Activated CD8-positive, alpha-beta T cell treated with anti-CD3 and anti-CD28 coated beads, Interleukin-2, amount 10 ng/mL, durations not matched to agents 7 days and 5 days (primary cell): ENCODE measurements around the gene XIRP1. TPM values are rescaled to one million over a fixed set of nuclear protein-coding genes. Genes with fewer than 3 reads are reported as not detected.

ENCODE experiments used
- ATAC-seq: fragments of 150-1000 bp; cut with Tn5 transposase; one replicate; pipeline ENCODE4 v1.10.0; 2021; ENCODE audit warnings: moderate library complexity
- CTCF ChIA-PET: fragments of 350-600 bp; sonication (Branson Sonifier 250); formaldehyde crosslinking; loops from one replicate; lab custom pipeline; 2021; ENCODE audit warnings: antibody characterized with exemption; lab: Charles Lee
- POLR2A ChIA-PET: fragments of 350-600 bp; sonication (Branson Sonifier 250); formaldehyde crosslinking; loops from one replicate; lab custom pipeline; 2021; ENCODE audit warnings: antibody characterized with exemption; lab: Charles Lee
- DNase-seq: peaks from one replicate; pipeline ENCODE4 v3.0.0-alpha.2; 2020
- H3K27ac Mint-ChIP-seq: one replicate; pipeline ENCODE4 v1.8.0; 2021; ENCODE audit warnings: mild to moderate bottlenecking, mixed read lengths
- H3K27me3 Mint-ChIP-seq: one replicate; pipeline ENCODE4 v1.8.0; 2021; ENCODE audit warnings: low read depth, mixed read lengths
- H3K36me3 Mint-ChIP-seq: one replicate; pipeline ENCODE4 v1.8.0; 2021; ENCODE audit warnings: low read depth, mixed read lengths
- H3K4me1 Mint-ChIP-seq: one replicate; pipeline ENCODE4 v1.8.0; 2021; ENCODE audit warnings: low read depth, mixed read lengths
- H3K4me3 Mint-ChIP-seq: one replicate; pipeline ENCODE4 v1.8.0; 2021; ENCODE audit warnings: mild to moderate bottlenecking, mixed read lengths
- H3K9me3 Mint-ChIP-seq: one replicate; pipeline ENCODE4 v1.8.0; 2022; ENCODE audit warnings: mixed read lengths; ENCODE audit not compliant: insufficient read depth
- total RNA-seq, 2 experiments: library from RNA; stranded (reverse); gene quantifications; one replicate each; pipeline ENCODE4 v1.2.3, GENCODE V29; 2021

Gene XIRP1
- total RNA-seq, 2 experiments from 2014 or later, result not detected

GRCh38 chr3:39164414-39164813 lies 28.0 kb downstream of the XIRP1 start:
- no peak for DNase-seq
- Mint-ChIP-seq H3K27ac (no peak overlapping the region), H3K4me1 (peaks cover 18% of the 10 kb centered on the region), H3K36me3 (no peaks in the 10 kb centered on the region), H3K27me3 (peaks cover 5% of the 10 kb centered on the region), H3K4me3 (no peak overlapping the region), H3K9me3 (no peaks in the 10 kb centered on the region)
- CTCF ChIA-PET, result no interaction called here
- POLR2A ChIA-PET, result no interaction called here
- ATAC-seq, result no peak

- CTCF ChIA-PET, result interaction anchor here (0.8 to 2.0 kb wide), 4 partner anchors 11 to 130 kb away, joined by 3 to 7 read pairs (median 4); no protein-coding TSS in a partner anchor
- ATAC-seq (no peak), DNase-seq (no peak)
- Mint-ChIP-seq H3K27ac (no peak overlapping the region), H3K36me3 (peaks cover 2% of the 10 kb centered on the region), H3K9me3 (no peaks in the 10 kb centered on the region), H3K4me3 (no peak overlapping the region), H3K27me3 (peaks cover 21% of the 10 kb centered on the region), H3K4me1 (peaks cover 21% of the 10 kb centered on the region)
- POLR2A ChIA-PET, result interaction anchor here (1.1 to 1.6 kb wide), 2 partner anchors 11 to 20 kb away, joined by 4 to 6 read pairs; no protein-coding TSS in a partner anchor
Observed at GRCh38 chr3:39158148-39158715, 34.2 kb downstream of the XIRP1 start.

GRCh38 chr3:39157359-39157758 lies 35.0 kb downstream of the XIRP1 start:
- no peak for DNase-seq
- ChIA-PET POLR2A (interaction anchor here (1.6 kb wide), 1 partner anchor 21 kb away, joined by 6 read pairs; no protein-coding TSS in a partner anchor), CTCF (interaction anchor here (1.4 to 1.7 kb wide), 2 partner anchors 10 to 131 kb away, joined by 3 to 5 read pairs; no protein-coding TSS in a partner anchor)
- Mint-ChIP-seq H3K4me1 (peaks cover 25% of the 10 kb centered on the region), H3K27ac (no peak overlapping the region), H3K36me3 (peaks cover 5% of the 10 kb centered on the region), H3K27me3 (peaks cover 21% of the 10 kb centered on the region), H3K9me3 (no peaks in the 10 kb centered on the region), H3K4me3 (no peak overlapping the region)
- ATAC-seq, result no peak

- Mint-ChIP-seq H3K27ac (peak overlapping the region; percentile 18), H3K9me3 (no peaks in the 10 kb centered on the region), H3K4me1 (peaks cover 34% of the 10 kb centered on the region), H3K4me3 (no peak overlapping the region), H3K27me3 (peaks cover 21% of the 10 kb centered on the region), H3K36me3 (peaks cover 9% of the 10 kb centered on the region)
- ChIA-PET POLR2A (no interaction called here), CTCF (interaction anchor here (1.0 to 1.8 kb wide), 3 partner anchors 30 to 136 kb away, joined by 3 to 7 read pairs (median 4); no protein-coding TSS in a partner anchor)
- ATAC-seq (no peak), DNase-seq (no peak)
Observed at GRCh38 chr3:39156421-39156820, 36.0 kb downstream of the XIRP1 start.

- DNase-seq (no peak), ATAC-seq (no peak)
- H3K36me3 Mint-ChIP-seq, result peaks cover 9% of the 10 kb centered on the region
- H3K27me3 Mint-ChIP-seq, result peaks cover 16% of the 10 kb centered on the region
- H3K9me3 Mint-ChIP-seq, result no peaks in the 10 kb centered on the region
- H3K27ac Mint-ChIP-seq, result peak overlapping the region; percentile 76
- peak overlapping the region; percentile 64 for H3K4me3 Mint-ChIP-seq
- H3K4me1 Mint-ChIP-seq, result peaks cover 54% of the 10 kb centered on the region
- CTCF ChIA-PET, result interaction anchor here (1.0 to 1.5 kb wide), 2 partner anchors 18 to 138 kb away, joined by 3 read pairs; no protein-coding TSS in a partner anchor
- POLR2A ChIA-PET, result no interaction called here
Observed at GRCh38 chr3:39154280-39155021, 37.9 kb downstream of the XIRP1 start.

GRCh38 chr3:39153977-39154279 lies 38.5 kb downstream of the XIRP1 start:
- H3K27me3 Mint-ChIP-seq, result peaks cover 12% of the 10 kb centered on the region
- ATAC-seq (no peak), DNase-seq (no peak)
- peaks cover 9% of the 10 kb centered on the region for H3K36me3 Mint-ChIP-seq
- peak overlapping the region; percentile 64 for H3K4me3 Mint-ChIP-seq
- no peaks in the 10 kb centered on the region for H3K9me3 Mint-ChIP-seq
- H3K4me1 Mint-ChIP-seq, result peaks cover 59% of the 10 kb centered on the region
- ChIA-PET POLR2A (no interaction called here), CTCF (interaction anchor here (1.0 kb wide), 1 partner anchor 138 kb away, joined by 3 read pairs; no protein-coding TSS in a partner anchor)
- peak overlapping the region; percentile 76 for H3K27ac Mint-ChIP-seq

GRCh38 chr3:39150803-39151631 lies 41.4 kb downstream of the XIRP1 start:
- no peaks in the 10 kb centered on the region for H3K27me3 Mint-ChIP-seq
- H3K4me1 Mint-ChIP-seq, result peaks cover 83% of the 10 kb centered on the region
- POLR2A ChIA-PET, result interaction anchor here (1.4 kb wide), 1 partner anchor 29 kb away, joined by 3 read pairs; no protein-coding TSS in a partner anchor
- CTCF ChIA-PET, result interaction anchor here (0.6 to 3.0 kb wide), 4 partner anchors 11 to 141 kb away, joined by 3 to 11 read pairs (median 8); no protein-coding TSS in a partner anchor
- no peaks in the 10 kb centered on the region for H3K9me3 Mint-ChIP-seq
- ATAC-seq, result no peak
- H3K36me3 Mint-ChIP-seq, result peaks cover 26% of the 10 kb centered on the region
- H3K4me3 Mint-ChIP-seq, result peak overlapping the region; percentile 95
- DNase-seq, result peak; percentile 47
- peak overlapping the region; percentile 99 for H3K27ac Mint-ChIP-seq

GRCh38 chr3:39150148-39150802 lies 42.1 kb downstream of the XIRP1 start:
- DNase-seq (no peak), ATAC-seq (no peak)
- Mint-ChIP-seq H3K4me3 (peak overlapping the region; percentile 95), H3K4me1 (peaks cover 81% of the 10 kb centered on the region), H3K36me3 (peaks cover 31% of the 10 kb centered on the region), H3K9me3 (no peaks in the 10 kb centered on the region), H3K27ac (peak overlapping the region; percentile 99), H3K27me3 (no peaks in the 10 kb centered on the region)
- ChIA-PET POLR2A (interaction anchor here (1.1 to 1.4 kb wide), 3 partner anchors 10 to 92 kb away, joined by 3 to 4 read pairs (median 3); no protein-coding TSS in a partner anchor), CTCF (interaction anchor here (0.6 to 3.0 kb wide), 4 partner anchors 10 to 142 kb away, joined by 3 to 11 read pairs (median 8); no protein-coding TSS in a partner anchor)

GRCh38 chr3:39149498-39150147 lies 42.8 kb downstream of the XIRP1 start:
- no peaks in the 10 kb centered on the region for H3K27me3 Mint-ChIP-seq
- peaks cover 79% of the 10 kb centered on the region for H3K4me1 Mint-ChIP-seq
- CTCF ChIA-PET, result interaction anchor here (0.6 to 3.0 kb wide), 7 partner anchors 9 to 142 kb away, joined by 3 to 11 read pairs (median 4); partner anchors contain the start of gene TTC21A

GRCh38 chr3:39149059-39149455 lies 43.3 kb downstream of the XIRP1 start:
- peaks cover 40% of the 10 kb centered on the region for H3K36me3 Mint-ChIP-seq
- peaks cover 76% of the 10 kb centered on the region for H3K4me1 Mint-ChIP-seq
- DNase-seq (no peak), ATAC-seq (no peak)
- peak overlapping the region; percentile 99 for H3K27ac Mint-ChIP-seq
- H3K4me3 Mint-ChIP-seq, result peak overlapping the region; percentile 79
- no peaks in the 10 kb centered on the region for H3K9me3 Mint-ChIP-seq
- no peaks in the 10 kb centered on the region for H3K27me3 Mint-ChIP-seq
- ChIA-PET POLR2A (interaction anchor here (1.1 to 1.5 kb wide), 2 partner anchors 9 to 97 kb away, joined by 4 read pairs; partner anchors contain the start of gene WDR48), CTCF (interaction anchor here (0.8 to 3.0 kb wide), 5 partner anchors 24 to 143 kb away, joined by 3 to 11 read pairs (median 4); partner anchors contain the start of gene TTC21A)

More at GRCh38 chr3:39149498-39150147, 42.8 kb downstream of the XIRP1 start:
- Mint-ChIP-seq H3K4me3 (peak overlapping the region; percentile 79), H3K36me3 (peaks cover 35% of the 10 kb centered on the region), H3K9me3 (no peaks in the 10 kb centered on the region), H3K27ac (peak overlapping the region; percentile 99)
- DNase-seq (no peak), ATAC-seq (no peak)
- POLR2A ChIA-PET, result interaction anchor here (1.1 to 1.4 kb wide), 3 partner anchors 9 to 91 kb away, joined by 3 to 4 read pairs (median 3); no protein-coding TSS in a partner anchor
